Common myeloid progenitor, CD34-positive (primary cell): ENCODE measurements around the gene TUBG1.

ENCODE experiments used
- CTCF ChIA-PET: fragments of 350-600 bp; sonication (Branson Sonifier 250); formaldehyde crosslinking; loops from one replicate; lab custom pipeline; 2021; ENCODE audit warnings: antibody characterized with exemption; lab: Charles Lee
- POLR2A ChIA-PET: fragments of 350-600 bp; sonication (Branson Sonifier 250); formaldehyde crosslinking; loops from one replicate; lab custom pipeline; 2021; ENCODE audit warnings: antibody characterized with exemption; lab: Charles Lee
- DNase-seq, 3 donors: peaks; one replicate each; pipeline versions ENCODE4 v3.0.0 to v3.0.0-alpha.2; 2013
- H3K27ac ChIP-seq, 2 experiments: 1 replicate in 1 of 2; 2 replicates in 1 of 2; pipeline ENCODE4 v1.7.0; 2013; ENCODE audit warnings: inconsistent platforms in 2 of 2, low read length in 2 of 2, mild to moderate bottlenecking in 2 of 2, low read depth in 1 of 2, moderate library complexity in 1 of 2; ENCODE audit not compliant: severe bottlenecking in 2 of 2, insufficient read depth in 1 of 2, poor library complexity in 1 of 2
- H3K27me3 ChIP-seq, 5 experiments: replicated peaks in 2 of 5; 1 replicate in 3 of 5; 2 replicates in 2 of 5; pipeline versions ENCODE4 v1.6.1 to v1.7.0; 2013; ENCODE audit warnings: low read length in 4 of 5, mild to moderate bottlenecking in 2 of 5, moderate library complexity in 2 of 5, inconsistent platforms in 1 of 5; ENCODE audit not compliant: insufficient read depth in 5 of 5, control insufficient read depth in 4 of 5
- H3K36me3 ChIP-seq, 4 experiments: 1 replicate in 2 of 4; 2 replicates in 2 of 4; pipeline versions ENCODE4 v1.6.1 to v1.7.0; 2013; ENCODE audit warnings: low read length in 3 of 4, control low read depth in 1 of 4, mild to moderate bottlenecking in 1 of 4; ENCODE audit not compliant: control insufficient read depth in 4 of 4, insufficient read depth in 4 of 4
- H3K4me1 ChIP-seq, 4 experiments: 1 replicate in 3 of 4; 2 replicates in 1 of 4; pipeline versions ENCODE4 v1.6.1 to v1.7.1; 2013; ENCODE audit warnings: low read length in 3 of 4, mild to moderate bottlenecking in 3 of 4, control low read depth in 1 of 4, inconsistent platforms in 1 of 4, moderate library complexity in 1 of 4; ENCODE audit not compliant: control insufficient read depth in 4 of 4, insufficient read depth in 4 of 4; ENCODE audit errors: control extremely low read depth in 1 of 4
- H3K4me3 ChIP-seq, 7 experiments: 1 replicate in 4 of 7; 2 replicates in 3 of 7; pipeline versions ENCODE4 v1.5.1 to v1.7.0; 2013; ENCODE audit warnings: mild to moderate bottlenecking in 7 of 7, low read length in 6 of 7, moderate library complexity in 6 of 7, inconsistent platforms in 2 of 7, low read depth in 2 of 7, control low read depth in 1 of 7; ENCODE audit not compliant: insufficient read depth in 4 of 7, control insufficient read depth in 1 of 7; ENCODE audit errors: extremely low read depth in 1 of 7
- H3K9me3 ChIP-seq, 5 experiments: 1 replicate in 4 of 5; 2 replicates in 1 of 5; pipeline versions ENCODE4 v1.6.1 to v1.7.1; 2013; ENCODE audit warnings: low read length in 4 of 5, mild to moderate bottlenecking in 2 of 5, inconsistent platforms in 1 of 5, low read depth in 1 of 5, moderate library complexity in 1 of 5; ENCODE audit not compliant: control insufficient read depth in 4 of 5, insufficient read depth in 2 of 5; ENCODE audit errors: control extremely low read depth in 1 of 5
- WGBS: methylation state at CpG from one replicate; pipeline ENCODE4 v1.1.5; 2013; ENCODE audit not compliant: insufficient coverage; 5-methylcytosine and 5-hydroxymethylcytosine counted together

Gene TUBG1

GRCh38 chr17:42590886-42591285 is 18.6 kb upstream of the TUBG1 start:
- Histone ChIP-seq H3K4me3 (no peak overlapping the region), H3K27me3 (no peaks in the 10 kb centered on the region), H3K4me1 (no peaks in the 10 kb centered on the region), H3K27ac (no peak overlapping the region), H3K36me3 (peaks cover 22 to 55% (median 35%) of the 10 kb centered on the region in 4 experiments), H3K9me3 (no peaks in the 10 kb centered on the region)
- WGBS, result 100% methylated on average over 1 of the region's 2 CpGs
- no peak for DNase-seq
- ChIA-PET CTCF (interaction anchor here (2.7 kb wide), 1 partner anchor 12 kb away, joined by 8 read pairs; no protein-coding TSS in a partner anchor), POLR2A (no interaction called here)

DNA sequence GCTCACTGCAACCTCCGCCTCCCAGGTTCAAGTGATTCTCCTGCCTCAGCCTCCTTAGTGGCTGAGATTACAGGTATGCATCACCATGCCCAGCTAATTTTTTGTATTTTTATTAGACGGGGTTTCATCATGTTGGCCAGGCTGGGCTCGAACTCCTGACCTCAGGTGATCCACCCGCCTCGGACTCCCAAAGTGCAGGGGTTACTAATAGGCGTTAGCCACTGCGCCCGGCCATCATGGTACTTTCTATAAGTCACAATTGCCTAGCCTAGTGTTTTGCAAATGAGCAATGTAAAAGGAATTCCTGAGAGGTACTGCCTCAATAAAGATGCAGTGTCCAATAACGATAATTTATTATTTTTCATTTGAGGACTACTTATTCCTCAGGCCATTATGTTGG is 18.1 kb upstream of the TUBG1 start:
- 97% methylated on average over 7 of the region's 9 CpGs for WGBS
- Histone ChIP-seq H3K4me1 (no peaks in the 10 kb centered on the region), H3K27ac (no peak overlapping the region), H3K4me3 (no peak overlapping the region), H3K36me3 (peaks cover 22 to 50% (median 31%) of the 10 kb centered on the region in 4 experiments), H3K27me3 (no peaks in the 10 kb centered on the region), H3K9me3 (no peaks in the 10 kb centered on the region)
- ChIA-PET POLR2A (no interaction called here), CTCF (interaction anchor here (2.7 kb wide), 1 partner anchor 13 kb away, joined by 8 read pairs; no protein-coding TSS in a partner anchor)
- no peak for DNase-seq

GRCh38 chr17:42596386-42596785 is 13.1 kb upstream of the TUBG1 start:
- Histone ChIP-seq H3K4me1 (peaks cover 0 to 5% (median 0%) of the 10 kb centered on the region in 4 experiments), H3K27ac (no peak overlapping the region), H3K27me3 (no peaks in the 10 kb centered on the region), H3K36me3 (peaks cover 6 to 9% (median 7%) of the 10 kb centered on the region in 4 experiments), H3K9me3 (no peaks in the 10 kb centered on the region), H3K4me3 (no peak overlapping the region)
- POLR2A ChIA-PET, result interaction anchor here (0.6 kb wide), 1 partner anchor 228 kb away, joined by 3 read pairs; the partner anchor contains the start of gene BECN1
- CTCF ChIA-PET, result no interaction called here
- no peak for DNase-seq
- WGBS, result no CpG with 5 or more reads among the region's 3 CpGs

DNA sequence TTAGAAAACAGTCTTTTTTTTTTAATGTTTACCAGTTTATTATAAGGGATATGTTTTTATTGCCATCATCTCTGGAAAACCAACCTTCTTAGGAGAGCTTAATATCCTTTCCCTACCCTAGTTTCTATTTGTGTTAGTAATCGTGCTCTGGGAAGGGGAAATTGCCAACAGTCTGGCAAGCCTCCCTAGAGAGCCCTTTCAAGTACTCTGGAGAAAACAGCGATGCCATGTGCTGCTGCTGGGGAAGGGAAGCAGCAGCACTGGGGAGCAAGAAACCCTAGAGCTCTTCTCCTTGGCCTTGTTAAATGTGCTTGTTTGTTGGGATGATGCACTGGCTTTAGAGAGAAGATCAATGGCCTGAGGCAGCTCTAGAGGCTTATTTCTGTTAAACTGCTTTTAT is 10.6 kb upstream of the TUBG1 start:
- ChIA-PET POLR2A (interaction anchor here (0.7 kb wide), 2 partner anchors 20 to 182 kb away, joined by 3 to 5 read pairs; no protein-coding TSS in a partner anchor), CTCF (interaction anchor here (0.6 to 1.9 kb wide), 4 partner anchors 13 to 81 kb away, joined by 3 to 7 read pairs (median 3); no protein-coding TSS in a partner anchor)
- H3K4me1 ChIP-seq, result peaks cover 0 to 5% (median 0%) of the 10 kb centered on the region in 4 experiments
- no peak for DNase-seq
- no CpG with 5 or more reads among the region's 2 CpGs for WGBS
- peak overlapping the region in 1 of 2 experiments; percentile 29 for H3K27ac ChIP-seq
- H3K27me3 ChIP-seq, result no peaks in the 10 kb centered on the region
- H3K4me3 ChIP-seq, result no peak overlapping the region
- peaks cover under 1 to 5% (median 3%) of the 10 kb centered on the region in 4 experiments for H3K36me3 ChIP-seq
- no peaks in the 10 kb centered on the region for H3K9me3 ChIP-seq

- no peak for DNase-seq
- Histone ChIP-seq H3K4me3 (no peak overlapping the region), H3K27ac (no peak overlapping the region), H3K36me3 (peaks cover 0 to 5% (median 2%) of the 10 kb centered on the region in 4 experiments), H3K4me1 (peaks cover 5 to 23% (median 9%) of the 10 kb centered on the region in 4 experiments), H3K27me3 (no peaks in the 10 kb centered on the region), H3K9me3 (no peaks in the 10 kb centered on the region)
- ChIA-PET POLR2A (no interaction called here), CTCF (no interaction called here)
- WGBS, result 93% methylated on average over 6 of the region's 7 CpGs
Measured at GRCh38 chr17:42603318-42603717, 6.2 kb upstream of the TUBG1 start.

DNA sequence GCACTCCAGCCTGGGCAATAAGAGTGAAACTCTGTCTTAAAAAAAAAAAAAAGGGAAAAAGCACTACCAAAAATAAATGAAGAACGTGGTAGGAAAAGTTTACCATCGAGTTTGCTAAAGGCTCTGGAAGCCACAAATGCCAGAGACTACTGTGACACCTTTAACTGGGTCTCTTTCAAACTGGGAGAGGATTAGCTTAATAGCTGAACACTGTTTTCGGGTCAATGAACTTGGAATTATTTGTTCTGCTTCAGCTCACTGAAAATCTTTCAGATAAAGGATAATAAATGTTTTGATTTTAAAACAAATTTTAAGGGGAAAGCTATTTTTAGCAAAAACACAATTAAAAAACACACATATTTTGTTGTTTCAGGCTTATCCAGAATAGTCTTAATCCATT is 1.7 kb upstream of the TUBG1 start:
- CTCF ChIA-PET, result interaction anchor here (0.6 to 2.6 kb wide), 15 partner anchors 10 to 217 kb away, joined by 3 to 10 read pairs (median 4); partner anchors contain the start of gene PSMC3IP
- POLR2A ChIA-PET, result interaction anchor here (1.3 to 3.0 kb wide), 4 partner anchors 30 to 70 kb away, joined by 3 to 14 read pairs (median 4); partner anchors contain the start of gene PSMC3IP
- 80% methylated on average over 2 of the region's 3 CpGs for WGBS
- Histone ChIP-seq H3K27ac (peak overlapping the region; percentile 70 to 92), H3K27me3 (no peaks in the 10 kb centered on the region), H3K36me3 (peaks cover 2 to 15% (median 9%) of the 10 kb centered on the region in 4 experiments), H3K9me3 (no peaks in the 10 kb centered on the region), H3K4me1 (peaks cover 5 to 31% (median 19%) of the 10 kb centered on the region in 4 experiments), H3K4me3 (peak overlapping the region in 5 of 7 experiments; percentile 95 to 100 (median 98))
- no peak for DNase-seq
